Liver (tissue), 3 donors: ENCODE measurements around the gene LRRN2.

ENCODE experiments used
- ATF3 ChIP-seq: IDR thresholded peaks from 2 replicates; pipeline ENCODE4 v1.6.1; 2016; ENCODE audit warnings: antibody characterized with exemption
- EGR1 ChIP-seq, 2 donors: IDR thresholded peaks; 2 replicates each; pipeline ENCODE4 v1.6.1; 2016 to 2018; ENCODE audit warnings: antibody characterized with exemption in 2 of 2, low read depth in 2 of 2
- FOXA2 ChIP-seq: IDR thresholded peaks from 2 replicates; pipeline ENCODE4 v1.6.1; 2016; ENCODE audit warnings: antibody characterized with exemption
- GABPA ChIP-seq, 2 donors: IDR thresholded peaks in 1 of 2; conservative IDR thresholded peaks in 1 of 2; 2 replicates each; pipeline ENCODE4 v1.6.1; 2016; ENCODE audit warnings: antibody characterized with exemption in 2 of 2, mild to moderate bottlenecking in 1 of 2, moderate library complexity in 1 of 2
- JUND ChIP-seq, 2 donors: IDR thresholded peaks; 2 replicates each; pipeline ENCODE4 v1.6.1; 2016; ENCODE audit warnings: antibody characterized with exemption in 2 of 2
- RAD21 ChIP-seq, 2 donors: IDR thresholded peaks; 2 replicates each; pipeline ENCODE4 v1.6.1; 2016; ENCODE audit warnings: antibody characterized with exemption in 2 of 2, mild to moderate bottlenecking in 2 of 2
- RXRA ChIP-seq, 2 donors: IDR thresholded peaks; 2 replicates each; pipeline ENCODE4 v1.6.1; 2017 to 2018; ENCODE audit warnings: antibody characterized with exemption in 2 of 2, mild to moderate bottlenecking in 1 of 2
- SP1 ChIP-seq: IDR thresholded peaks from 2 replicates; pipeline ENCODE4 v1.6.1; 2018; ENCODE audit warnings: antibody characterized with exemption, mild to moderate bottlenecking
- TAF1 ChIP-seq: conservative IDR thresholded peaks from 2 replicates; pipeline ENCODE4 v1.6.1; 2016; ENCODE audit warnings: antibody characterized with exemption, mild to moderate bottlenecking
- YY1 ChIP-seq: IDR thresholded peaks from 2 replicates; pipeline ENCODE4 v1.6.1; 2016; ENCODE audit warnings: antibody characterized with exemption, mild to moderate bottlenecking
- TF ChIP-seq, protein P1 (sequence below): fragments of 150-350 bp; IDR thresholded peaks from 2 replicates; pipeline ENCODE4 v1.5.1; 2017; ENCODE audit warnings: improper control_type of control experiment, low read depth, low read length; ENCODE audit not compliant: missing input control
- TF ChIP-seq, protein P2 (sequence below): IDR thresholded peaks from 2 replicates; pipeline ENCODE4 v1.6.1; 2016; ENCODE audit warnings: antibody characterized with exemption
- TF ChIP-seq, protein P3 (sequence below): IDR thresholded peaks from 2 replicates; pipeline ENCODE4 v1.6.1; 2016; ENCODE audit warnings: antibody characterized with exemption
- TF ChIP-seq, protein P4 (sequence below): IDR thresholded peaks from 2 replicates; pipeline ENCODE4 v1.6.1; 2016; ENCODE audit warnings: antibody characterized with exemption, mild to moderate bottlenecking
- donor health status: healthy.
- donor health status: healthy.

GRCh38 chr1:204702552-204703267 is 17.2 kb upstream of the LRRN2 start:
- TF ChIP-seq, protein P1, sequence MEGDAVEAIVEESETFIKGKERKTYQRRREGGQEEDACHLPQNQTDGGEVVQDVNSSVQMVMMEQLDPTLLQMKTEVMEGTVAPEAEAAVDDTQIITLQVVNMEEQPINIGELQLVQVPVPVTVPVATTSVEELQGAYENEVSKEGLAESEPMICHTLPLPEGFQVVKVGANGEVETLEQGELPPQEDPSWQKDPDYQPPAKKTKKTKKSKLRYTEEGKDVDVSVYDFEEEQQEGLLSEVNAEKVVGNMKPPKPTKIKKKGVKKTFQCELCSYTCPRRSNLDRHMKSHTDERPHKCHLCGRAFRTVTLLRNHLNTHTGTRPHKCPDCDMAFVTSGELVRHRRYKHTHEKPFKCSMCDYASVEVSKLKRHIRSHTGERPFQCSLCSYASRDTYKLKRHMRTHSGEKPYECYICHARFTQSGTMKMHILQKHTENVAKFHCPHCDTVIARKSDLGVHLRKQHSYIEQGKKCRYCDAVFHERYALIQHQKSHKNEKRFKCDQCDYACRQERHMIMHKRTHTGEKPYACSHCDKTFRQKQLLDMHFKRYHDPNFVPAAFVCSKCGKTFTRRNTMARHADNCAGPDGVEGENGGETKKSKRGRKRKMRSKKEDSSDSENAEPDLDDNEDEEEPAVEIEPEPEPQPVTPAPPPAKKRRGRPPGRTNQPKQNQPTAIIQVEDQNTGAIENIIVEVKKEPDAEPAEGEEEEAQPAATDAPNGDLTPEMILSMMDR: no peak
- TF ChIP-seq, protein P2, sequence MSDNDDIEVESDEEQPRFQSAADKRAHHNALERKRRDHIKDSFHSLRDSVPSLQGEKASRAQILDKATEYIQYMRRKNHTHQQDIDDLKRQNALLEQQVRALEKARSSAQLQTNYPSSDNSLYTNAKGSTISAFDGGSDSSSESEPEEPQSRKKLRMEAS: no peak
- TF ChIP-seq, protein P3, sequence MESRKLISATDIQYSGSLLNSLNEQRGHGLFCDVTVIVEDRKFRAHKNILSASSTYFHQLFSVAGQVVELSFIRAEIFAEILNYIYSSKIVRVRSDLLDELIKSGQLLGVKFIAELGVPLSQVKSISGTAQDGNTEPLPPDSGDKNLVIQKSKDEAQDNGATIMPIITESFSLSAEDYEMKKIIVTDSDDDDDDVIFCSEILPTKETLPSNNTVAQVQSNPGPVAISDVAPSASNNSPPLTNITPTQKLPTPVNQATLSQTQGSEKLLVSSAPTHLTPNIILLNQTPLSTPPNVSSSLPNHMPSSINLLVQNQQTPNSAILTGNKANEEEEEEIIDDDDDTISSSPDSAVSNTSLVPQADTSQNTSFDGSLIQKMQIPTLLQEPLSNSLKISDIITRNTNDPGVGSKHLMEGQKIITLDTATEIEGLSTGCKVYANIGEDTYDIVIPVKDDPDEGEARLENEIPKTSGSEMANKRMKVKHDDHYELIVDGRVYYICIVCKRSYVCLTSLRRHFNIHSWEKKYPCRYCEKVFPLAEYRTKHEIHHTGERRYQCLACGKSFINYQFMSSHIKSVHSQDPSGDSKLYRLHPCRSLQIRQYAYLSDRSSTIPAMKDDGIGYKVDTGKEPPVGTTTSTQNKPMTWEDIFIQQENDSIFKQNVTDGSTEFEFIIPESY: no peak
- TF ChIP-seq YY1 (no peak), RAD21 (IDR thresholded peaks at IDR 0.05) (no peak), RXRA (IDR thresholded peaks at IDR 0.05) (no peak), SP1 (no peak), FOXA2 (no peak), EGR1 (IDR thresholded peaks at IDR 0.05; ENCODE audit: low read depth in 2 of 2) (no peak), JUND (IDR thresholded peaks at IDR 0.05) (no peak), ATF3 (no peak), TAF1 (no peak), GABPA (IDR thresholded peaks at IDR 0.05 in 1 of 2, conservative IDR thresholded peaks at IDR 0.05 in 1 of 2) (no peak)
- TF ChIP-seq, protein P4, sequence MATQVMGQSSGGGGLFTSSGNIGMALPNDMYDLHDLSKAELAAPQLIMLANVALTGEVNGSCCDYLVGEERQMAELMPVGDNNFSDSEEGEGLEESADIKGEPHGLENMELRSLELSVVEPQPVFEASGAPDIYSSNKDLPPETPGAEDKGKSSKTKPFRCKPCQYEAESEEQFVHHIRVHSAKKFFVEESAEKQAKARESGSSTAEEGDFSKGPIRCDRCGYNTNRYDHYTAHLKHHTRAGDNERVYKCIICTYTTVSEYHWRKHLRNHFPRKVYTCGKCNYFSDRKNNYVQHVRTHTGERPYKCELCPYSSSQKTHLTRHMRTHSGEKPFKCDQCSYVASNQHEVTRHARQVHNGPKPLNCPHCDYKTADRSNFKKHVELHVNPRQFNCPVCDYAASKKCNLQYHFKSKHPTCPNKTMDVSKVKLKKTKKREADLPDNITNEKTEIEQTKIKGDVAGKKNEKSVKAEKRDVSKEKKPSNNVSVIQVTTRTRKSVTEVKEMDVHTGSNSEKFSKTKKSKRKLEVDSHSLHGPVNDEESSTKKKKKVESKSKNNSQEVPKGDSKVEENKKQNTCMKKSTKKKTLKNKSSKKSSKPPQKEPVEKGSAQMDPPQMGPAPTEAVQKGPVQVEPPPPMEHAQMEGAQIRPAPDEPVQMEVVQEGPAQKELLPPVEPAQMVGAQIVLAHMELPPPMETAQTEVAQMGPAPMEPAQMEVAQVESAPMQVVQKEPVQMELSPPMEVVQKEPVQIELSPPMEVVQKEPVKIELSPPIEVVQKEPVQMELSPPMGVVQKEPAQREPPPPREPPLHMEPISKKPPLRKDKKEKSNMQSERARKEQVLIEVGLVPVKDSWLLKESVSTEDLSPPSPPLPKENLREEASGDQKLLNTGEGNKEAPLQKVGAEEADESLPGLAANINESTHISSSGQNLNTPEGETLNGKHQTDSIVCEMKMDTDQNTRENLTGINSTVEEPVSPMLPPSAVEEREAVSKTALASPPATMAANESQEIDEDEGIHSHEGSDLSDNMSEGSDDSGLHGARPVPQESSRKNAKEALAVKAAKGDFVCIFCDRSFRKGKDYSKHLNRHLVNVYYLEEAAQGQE: no peak
